HFF-Myc (cell line): Measurements from ENCODE around the gene PLXNA4.

Experiments used
- DNase-seq: peaks from one replicate; pipeline ENCODE4 v3.0.0-alpha.2; 2011; ENCODE audit warnings: low read depth; ENCODE audit errors: extremely low read depth
- H3K4me3 ChIP-seq: replicated peaks from 2 replicates; pipeline ENCODE4 v1.5.1; 2011; ENCODE audit warnings: low read depth, mild to moderate bottlenecking, control low read depth, low read length
- TF ChIP-seq, protein P1 (sequence below): IDR thresholded peaks from 2 replicates; pipeline ENCODE4 v1.5.1; 2012; ENCODE audit warnings: mild to moderate bottlenecking, low read depth, low read length, control low read depth; ENCODE audit errors: missing control alignments

PLXNA4 gene

DNA sequence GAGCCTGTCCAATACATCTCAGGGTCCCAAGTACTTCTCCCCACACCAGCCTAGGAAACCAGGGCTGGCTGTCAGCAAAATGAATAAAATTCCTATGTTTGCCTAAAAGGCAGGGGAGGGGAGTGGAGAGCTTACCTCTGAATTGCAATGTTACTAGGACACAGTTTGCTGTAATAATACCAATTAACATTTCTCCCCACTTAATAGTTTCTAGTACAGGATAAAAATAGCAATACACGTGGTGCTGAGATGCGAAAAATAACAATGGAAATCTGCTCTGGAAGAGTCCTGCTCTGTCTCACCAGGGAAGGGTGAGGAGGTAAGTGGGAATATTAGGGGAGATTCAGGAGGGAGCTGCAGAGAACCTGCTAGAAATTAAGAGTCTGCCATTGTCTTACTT, 112.3 kb downstream of the PLXNA4 start:
- TF ChIP-seq, protein P1, sequence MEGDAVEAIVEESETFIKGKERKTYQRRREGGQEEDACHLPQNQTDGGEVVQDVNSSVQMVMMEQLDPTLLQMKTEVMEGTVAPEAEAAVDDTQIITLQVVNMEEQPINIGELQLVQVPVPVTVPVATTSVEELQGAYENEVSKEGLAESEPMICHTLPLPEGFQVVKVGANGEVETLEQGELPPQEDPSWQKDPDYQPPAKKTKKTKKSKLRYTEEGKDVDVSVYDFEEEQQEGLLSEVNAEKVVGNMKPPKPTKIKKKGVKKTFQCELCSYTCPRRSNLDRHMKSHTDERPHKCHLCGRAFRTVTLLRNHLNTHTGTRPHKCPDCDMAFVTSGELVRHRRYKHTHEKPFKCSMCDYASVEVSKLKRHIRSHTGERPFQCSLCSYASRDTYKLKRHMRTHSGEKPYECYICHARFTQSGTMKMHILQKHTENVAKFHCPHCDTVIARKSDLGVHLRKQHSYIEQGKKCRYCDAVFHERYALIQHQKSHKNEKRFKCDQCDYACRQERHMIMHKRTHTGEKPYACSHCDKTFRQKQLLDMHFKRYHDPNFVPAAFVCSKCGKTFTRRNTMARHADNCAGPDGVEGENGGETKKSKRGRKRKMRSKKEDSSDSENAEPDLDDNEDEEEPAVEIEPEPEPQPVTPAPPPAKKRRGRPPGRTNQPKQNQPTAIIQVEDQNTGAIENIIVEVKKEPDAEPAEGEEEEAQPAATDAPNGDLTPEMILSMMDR, result no peak
- H3K4me3 ChIP-seq, result no peak overlapping the region
- no peak for DNase-seq

DNA sequence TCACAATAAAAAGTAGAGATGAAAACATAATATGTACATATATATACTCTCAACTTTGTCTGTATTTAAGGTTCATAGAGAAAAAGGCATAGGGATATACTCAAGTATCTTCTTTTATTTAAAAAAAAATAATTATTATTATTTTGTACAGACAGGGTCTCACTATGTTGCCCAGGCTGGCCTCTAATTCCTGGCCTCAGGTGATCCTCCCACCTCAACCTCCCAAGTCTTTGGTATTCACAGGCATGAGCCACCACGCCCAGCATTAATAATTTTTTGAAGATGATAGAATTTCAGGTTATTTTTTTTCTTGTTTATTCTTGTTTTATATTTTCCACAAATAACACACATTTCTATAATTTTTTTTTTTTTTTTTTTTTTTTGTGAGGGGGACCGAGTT, 113.8 kb downstream of the PLXNA4 start:
- TF ChIP-seq, protein P1, result no peak
- DNase-seq, result no peak
- H3K4me3 ChIP-seq, result no peak overlapping the region

DNA sequence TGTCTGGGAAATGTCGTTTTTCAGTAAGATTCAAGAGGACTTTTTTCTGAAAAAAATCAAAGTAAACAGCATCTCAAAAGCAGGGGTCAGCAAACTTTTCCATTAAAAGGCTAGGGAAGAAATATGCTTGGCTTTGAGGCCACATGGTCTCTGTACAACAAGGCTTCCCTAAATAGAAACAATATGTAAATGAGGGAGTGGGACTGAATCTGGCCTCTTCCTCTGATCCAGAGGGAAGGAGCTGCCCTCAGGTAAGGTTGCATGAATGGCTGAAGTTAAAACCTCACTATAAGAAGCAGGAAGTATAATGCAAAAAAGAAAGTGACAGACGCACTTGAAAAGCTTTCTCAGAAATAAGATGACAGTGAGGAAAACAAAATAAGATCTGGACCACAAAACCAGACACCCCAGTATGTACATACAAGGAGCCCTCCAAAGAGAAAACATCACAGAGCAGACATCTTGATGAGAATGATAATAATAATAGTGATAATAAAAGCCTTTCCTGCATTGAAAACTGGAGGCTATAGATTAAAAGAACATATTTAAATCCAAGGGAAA, 115.2 kb downstream of the PLXNA4 start:
- TF ChIP-seq, protein P1, result no peak
- DNase-seq, result no peak
- H3K4me3 ChIP-seq, result no peak overlapping the region

DNA sequence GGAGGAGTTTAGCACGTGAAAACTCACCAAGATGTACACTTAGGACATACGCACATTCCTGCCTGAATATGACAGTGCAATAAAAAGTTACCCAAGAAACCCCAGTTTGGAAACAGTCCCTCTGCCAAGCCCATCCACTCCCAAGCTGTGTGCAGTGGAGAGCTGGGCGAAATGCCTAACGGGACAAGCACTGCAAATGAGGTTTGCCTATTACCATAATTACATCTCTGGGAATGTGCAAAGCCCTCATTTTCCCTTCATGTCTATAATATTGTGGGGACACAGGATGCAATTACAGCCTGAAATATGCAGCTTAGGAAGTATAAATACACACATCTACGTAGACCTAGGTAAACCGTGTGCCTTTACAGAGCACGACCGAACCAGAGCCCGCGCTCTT, 117.5 kb downstream of the PLXNA4 start:
- H3K4me3 ChIP-seq, result no peak overlapping the region
- DNase-seq, result no peak
- TF ChIP-seq, protein P1, result no peak

DNA sequence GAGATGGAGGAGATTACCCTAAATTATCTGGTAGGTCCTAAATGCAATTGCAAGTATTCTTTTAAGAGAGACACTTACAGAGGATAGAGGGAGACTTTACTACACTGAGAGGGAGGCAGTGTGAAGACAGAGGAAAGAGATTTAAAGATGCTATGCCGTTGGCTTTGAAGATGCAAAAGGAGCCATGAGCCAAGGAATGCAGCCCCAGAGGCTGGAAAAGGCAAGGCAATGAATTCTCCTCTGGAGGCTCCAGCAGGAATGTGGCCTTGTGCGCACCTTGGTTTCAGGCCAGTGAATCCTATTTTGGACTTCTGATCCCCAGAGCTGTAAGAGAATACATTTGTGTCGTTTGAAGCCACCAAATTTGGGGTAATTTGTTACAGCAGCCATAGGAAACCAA, 118.6 kb downstream of the PLXNA4 start:
- DNase-seq, result no peak
- TF ChIP-seq, protein P1, result no peak
- H3K4me3 ChIP-seq, result no peak overlapping the region

DNA sequence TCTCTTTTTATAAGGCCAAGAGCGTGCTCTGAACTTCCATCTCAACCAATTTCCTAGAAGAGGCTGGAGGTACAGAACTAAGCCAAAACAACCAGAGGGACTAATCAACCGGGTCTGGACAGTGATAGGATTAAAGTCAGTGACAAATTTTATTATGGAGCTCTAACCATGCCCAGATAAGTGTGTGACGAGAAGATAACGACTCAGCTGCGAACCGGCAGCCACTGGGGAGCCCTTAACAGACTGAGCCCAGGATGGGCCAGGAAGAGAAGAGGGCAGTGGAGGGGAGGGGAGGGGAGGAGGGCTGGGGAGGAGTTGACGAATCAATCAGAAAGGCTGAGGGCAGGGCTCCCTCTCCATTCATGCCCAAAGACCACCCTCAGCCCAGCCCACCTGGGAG, 119.9 kb downstream of the PLXNA4 start:
- DNase-seq, result no peak

More for the DNA sequence above, 119.9 kb downstream of the PLXNA4 start:
- H3K4me3 ChIP-seq, result no peak overlapping the region
- TF ChIP-seq, protein P1, result no peak
